ENCODE data around the gene TTC14.
"Not testable (repeated sequence)": the region's sequence is repeated elsewhere in the genome, so short reads cannot be mapped to it uniquely, and the experiment has no call there.

The TTC14 gene

DNA sequence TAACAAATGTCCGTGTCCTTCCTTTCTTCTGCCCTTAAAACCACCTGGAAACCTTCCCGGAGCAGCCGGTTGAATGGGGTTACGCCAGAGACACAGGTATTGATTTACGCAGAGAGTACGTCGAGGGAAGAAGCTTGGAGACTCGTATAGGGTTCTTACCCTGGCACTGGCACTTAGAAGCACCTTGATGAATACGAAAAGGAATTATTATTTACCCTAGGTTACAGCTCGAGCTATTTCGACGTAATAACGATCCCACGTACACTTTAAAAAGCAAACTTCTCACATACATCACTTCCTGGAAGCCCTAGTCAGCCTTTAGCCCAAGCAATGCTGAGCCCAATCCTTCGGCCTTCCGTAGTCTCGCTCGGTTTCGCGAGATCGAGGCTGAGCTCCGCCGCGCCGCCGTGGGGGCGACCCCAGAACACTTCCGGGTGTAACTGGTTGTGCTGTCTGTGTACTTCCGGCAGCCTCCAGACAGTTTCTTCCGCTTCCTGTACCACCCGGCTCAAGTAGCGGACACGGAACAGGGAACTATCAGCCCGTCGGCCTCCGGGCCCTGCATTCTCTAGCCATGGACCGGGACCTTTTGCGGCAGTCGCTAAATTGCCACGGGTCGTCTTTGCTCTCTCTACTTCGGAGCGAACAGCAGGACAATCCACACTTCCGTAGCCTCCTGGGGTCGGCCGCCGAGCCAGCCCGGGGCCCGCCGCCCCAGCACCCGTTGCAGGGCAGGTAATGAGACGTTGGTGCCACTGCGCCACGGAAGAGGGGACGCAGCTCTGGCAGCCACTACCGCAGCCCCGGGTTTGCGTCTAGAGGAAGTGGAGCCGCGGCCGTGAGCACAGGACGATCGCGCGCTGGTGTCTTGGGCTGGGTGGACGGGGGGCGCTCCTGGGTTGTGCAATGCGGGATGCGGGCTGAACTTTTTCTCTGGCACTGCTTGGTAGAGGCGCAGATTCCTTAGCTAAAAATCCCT, at the start of gene TTC14:
TTC14 (plus strand) TSS at position 476 of the 979 bp plus-strand sequence; CDS start at position 575, 99 bp downstream.
- TF ChIP-seq ZNF274 (IDR thresholded peaks at IDR 0.05; ENCODE audit: low read depth, low read length) = no peak
- H3K4me3 ChIP-seq (ENCODE audit: low read length) = peak within 1 kb of the TSS; percentile 95

GRCh38 chr3:180563406-180563805, 38.6 kb upstream of the TTC14 start:
- TF ChIP-seq ZNF274 (IDR thresholded peaks at IDR 0.05; ENCODE audit: low read depth, low read length) = no peak
- no peak overlapping the region for H3K4me3 ChIP-seq (ENCODE audit: low read length)

GRCh38 chr3:180564676-180565075, 37.3 kb upstream of the TTC14 start:
- no peak for TF ChIP-seq ZNF274 (IDR thresholded peaks at IDR 0.05; ENCODE audit: low read depth, low read length)
- no peak overlapping the region for H3K4me3 ChIP-seq (ENCODE audit: low read length)

DNA sequence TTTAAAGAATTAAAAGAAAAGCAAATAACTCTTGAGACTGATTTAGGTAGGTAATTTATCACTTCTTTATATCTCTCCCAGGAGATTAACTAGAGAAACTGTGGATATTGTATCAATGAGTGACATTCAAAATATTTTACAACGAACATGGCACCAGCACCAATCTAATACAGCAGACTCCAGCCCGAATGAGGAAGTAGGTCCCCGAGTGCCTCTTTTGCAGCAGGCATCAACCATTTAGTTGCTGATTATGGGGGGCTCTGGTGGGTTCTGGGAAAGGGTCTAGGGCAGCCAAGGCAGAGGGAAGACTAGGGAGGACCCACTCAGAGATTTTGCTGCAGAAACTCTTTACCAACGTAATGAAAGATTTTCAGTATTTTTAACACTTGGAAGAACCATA, 31.7 kb upstream of the TTC14 start:
- no peak for TF ChIP-seq ZNF274 (IDR thresholded peaks at IDR 0.05; ENCODE audit: low read depth, low read length)
- no peak overlapping the region for H3K4me3 ChIP-seq (ENCODE audit: low read length)

- no peak for TF ChIP-seq ZNF274 (IDR thresholded peaks at IDR 0.05; ENCODE audit: low read depth, low read length)
- H3K4me3 ChIP-seq (ENCODE audit: low read length) = no peak overlapping the region
Observed at GRCh38 chr3:180571831-180572598, 29.9 kb upstream of the TTC14 start.

DNA sequence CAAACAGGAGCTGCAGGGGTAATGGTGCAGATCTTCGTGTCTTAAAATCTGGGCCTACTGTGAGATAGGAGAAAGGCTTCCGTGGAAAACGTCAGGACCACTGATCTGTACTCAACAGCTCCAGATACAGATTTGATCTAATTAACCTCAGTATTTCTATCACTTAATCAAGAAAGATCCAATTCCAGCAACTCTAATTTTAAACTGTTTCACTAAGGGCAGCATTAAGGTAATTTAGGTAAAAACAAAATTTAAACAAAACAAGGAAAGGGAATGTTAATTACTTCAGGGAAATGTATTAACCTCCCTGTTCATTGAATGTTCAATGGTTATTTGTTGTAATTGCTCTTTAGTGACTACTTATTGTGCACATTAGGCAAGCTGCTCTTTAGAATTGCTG, 26.4 kb upstream of the TTC14 start:
- no peak for TF ChIP-seq ZNF274 (IDR thresholded peaks at IDR 0.05; ENCODE audit: low read depth, low read length)
- no peak overlapping the region for H3K4me3 ChIP-seq (ENCODE audit: low read length)

GRCh38 chr3:180580934-180581333, 21.0 kb upstream of the TTC14 start:
- no peak overlapping the region for H3K4me3 ChIP-seq (ENCODE audit: low read length)
- no peak for TF ChIP-seq ZNF274 (IDR thresholded peaks at IDR 0.05; ENCODE audit: low read depth, low read length)

GRCh38 chr3:180590396-180590795, 11.6 kb upstream of the TTC14 start:
- no peak for TF ChIP-seq ZNF274 (IDR thresholded peaks at IDR 0.05; ENCODE audit: low read depth, low read length)
- H3K4me3 ChIP-seq (ENCODE audit: low read length) = no peak overlapping the region

DNA sequence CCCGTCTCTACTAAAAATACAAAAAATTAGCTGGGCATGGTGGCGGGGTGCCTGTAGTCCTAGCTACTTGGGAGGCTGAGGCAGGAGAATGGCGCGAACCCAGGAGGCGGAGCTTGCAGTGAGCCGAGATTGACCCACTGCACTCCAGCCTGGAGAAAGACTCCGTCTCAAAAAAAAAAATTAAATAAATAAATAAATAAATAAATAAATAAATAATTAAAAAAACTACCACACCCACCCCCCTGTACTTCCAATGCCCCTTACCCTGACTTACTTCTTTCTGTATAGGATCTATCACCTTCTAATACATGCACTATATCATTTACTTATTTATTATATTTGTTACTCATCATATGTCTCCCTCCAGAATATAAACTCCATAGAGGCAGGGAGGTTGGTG, 8.3 kb upstream of the TTC14 start:
- H3K4me3 ChIP-seq (ENCODE audit: low read length) = not testable (repeated sequence)

DNA sequence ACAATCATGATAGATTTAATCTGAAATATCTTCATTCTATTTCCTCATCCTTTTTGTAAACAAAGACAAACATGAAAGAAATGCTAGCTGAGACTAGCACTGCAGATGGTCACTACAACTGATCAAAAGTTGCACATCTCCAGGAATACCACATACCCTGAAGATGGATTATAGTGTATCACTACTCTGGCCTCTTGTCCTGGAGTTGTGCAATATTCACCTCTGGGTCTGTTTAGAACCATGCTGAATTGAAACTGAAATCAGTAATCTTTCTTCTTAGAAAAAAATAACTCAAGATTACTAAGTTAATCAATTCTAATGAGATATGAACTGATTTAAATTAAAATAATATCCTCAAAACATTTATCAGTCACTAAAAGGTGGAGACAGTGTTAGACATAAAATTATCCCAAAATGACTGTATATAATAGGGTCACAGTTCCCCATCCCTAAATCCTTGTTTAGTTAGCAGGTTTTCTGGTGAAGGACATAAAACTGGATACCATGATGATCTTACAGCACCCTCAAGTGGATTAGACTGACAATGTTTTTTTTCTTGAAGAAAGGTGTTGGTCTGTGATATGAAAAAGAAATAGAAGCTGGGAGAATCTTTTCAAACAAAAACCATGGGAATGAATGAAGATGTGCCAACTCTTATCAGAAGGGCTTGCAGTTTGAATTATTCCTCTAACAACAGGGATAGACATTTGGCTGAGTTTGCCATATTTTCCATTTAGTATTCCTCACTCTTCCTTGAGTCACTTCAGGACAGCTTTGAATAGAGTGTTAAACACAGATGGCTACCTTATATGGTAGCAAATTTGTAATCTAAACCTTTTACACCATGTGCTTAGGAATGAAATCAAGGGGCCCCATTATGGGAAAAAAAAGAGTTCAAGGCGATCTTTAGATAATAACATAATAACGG, 7.1 kb upstream of the TTC14 start:
- H3K4me3 ChIP-seq (ENCODE audit: low read length) = no peak overlapping the region
- TF ChIP-seq ZNF274 (IDR thresholded peaks at IDR 0.05; ENCODE audit: low read depth, low read length) = no peak

DNA sequence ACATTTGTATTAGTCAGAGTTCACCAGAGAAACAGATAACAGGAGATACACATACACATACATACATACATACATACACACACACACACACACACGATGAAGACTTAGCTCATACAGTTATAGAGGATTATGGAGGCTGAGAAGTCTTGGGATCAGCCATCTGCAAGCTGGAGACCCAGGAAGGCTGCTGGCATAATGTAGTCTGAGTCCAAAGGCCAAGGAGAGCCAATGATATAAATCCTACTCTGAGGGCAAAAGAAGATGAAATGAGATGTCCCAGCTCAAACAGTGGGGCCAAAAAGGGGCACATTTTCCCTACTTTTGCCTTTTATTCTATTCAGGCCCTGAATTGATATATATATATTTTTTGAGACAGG, 6.4 kb upstream of the TTC14 start:
- no peak for TF ChIP-seq ZNF274 (IDR thresholded peaks at IDR 0.05; ENCODE audit: low read depth, low read length)

GRCh38 chr3:180600473-180600872, 1.5 kb upstream of the TTC14 start:
- no peak for TF ChIP-seq ZNF274 (IDR thresholded peaks at IDR 0.05; ENCODE audit: low read depth, low read length)
- H3K4me3 ChIP-seq (ENCODE audit: low read length) = no peak overlapping the region

More for the DNA sequence above, 6.4 kb upstream of the TTC14 start:
- no peak overlapping the region for H3K4me3 ChIP-seq (ENCODE audit: low read length)

- H3K4me3 ChIP-seq (ENCODE audit: low read length) = no peak overlapping the region
- TF ChIP-seq ZNF274 (IDR thresholded peaks at IDR 0.05; ENCODE audit: low read depth, low read length) = no peak
Observed at GRCh38 chr3:180611006-180611405, 9.0 kb downstream of the TTC14 start.

DNA sequence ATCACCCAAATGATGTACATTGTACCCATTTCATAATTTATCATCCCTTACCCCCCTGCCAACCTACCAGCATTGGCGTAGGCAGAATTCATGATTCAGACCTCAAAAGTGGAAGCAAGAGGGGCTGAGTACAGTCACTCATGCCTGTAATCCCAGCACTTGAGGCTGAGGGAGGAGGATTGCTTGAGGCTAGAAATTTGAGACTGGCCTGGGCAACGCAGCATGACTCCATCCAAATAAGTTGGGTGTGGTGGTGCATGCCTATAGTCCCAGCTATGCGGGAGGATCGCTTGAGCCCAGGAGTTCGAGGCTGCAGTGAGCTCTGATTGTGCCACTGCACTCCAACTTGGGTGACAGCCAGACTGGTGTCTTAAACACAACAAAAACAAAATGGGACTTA, 10.4 kb downstream of the TTC14 start:
- TF ChIP-seq ZNF274 (IDR thresholded peaks at IDR 0.05; ENCODE audit: low read depth, low read length) = no peak
- no peak overlapping the region for H3K4me3 ChIP-seq (ENCODE audit: low read length)

All from GM08714 (cell line).